Psoas muscle (tissue), 8 donors: Measurements from ENCODE around the gene SLC25A28. TPM values are rescaled to one million over a fixed set of nuclear protein-coding genes. Genes with fewer than 3 reads are reported as not detected.
A peak's percentile ranks its signal among the peaks of the same experiment; 100 is the strongest.
"Not testable (repeated sequence)": the region's sequence is repeated elsewhere in the genome, so short reads cannot be mapped to it uniquely, and the experiment has no call there.

ENCODE experiments used
- ATAC-seq, 4 donors: fragments of 200-7000 bp; cut with Tn5 transposase; one replicate each; pipeline ENCODE4 v1.9.1; 2020; ENCODE audit warnings: moderate library complexity in 3 of 4, mild to moderate bottlenecking in 2 of 4
- DNase-seq, 2 donors: peaks; one replicate each; pipeline ENCODE4 v3.0.0-alpha.2; 2020
- H3K27ac ChIP-seq: fragments of 200-600 bp; one replicate; pipeline ENCODE4 v1.8.0; 2022
- H3K27me3 ChIP-seq, 3 donors: fragments of 200-600 bp in 1 of 3; one replicate each; pipeline versions ENCODE4 v1.6.1 to v1.8.0; 2013 to 2022; ENCODE audit warnings: low read length in 2 of 3, mild to moderate bottlenecking in 2 of 3, moderate library complexity in 1 of 3; ENCODE audit not compliant: insufficient read depth in 3 of 3
- H3K36me3 ChIP-seq, 2 donors: fragments of 200-600 bp in 1 of 2; one replicate each; pipeline versions ENCODE4 v1.6.1 to v1.8.0; 2013 to 2022; ENCODE audit warnings: low read depth in 1 of 2, mild to moderate bottlenecking in 1 of 2, moderate library complexity in 1 of 2; ENCODE audit not compliant: insufficient read depth in 1 of 2
- H3K4me1 ChIP-seq: fragments of 200-600 bp; one replicate; pipeline ENCODE4 v1.8.0; 2022
- H3K4me3 ChIP-seq: fragments of 200-600 bp; one replicate; pipeline ENCODE4 v1.8.0; 2022; ENCODE audit warnings: mild to moderate bottlenecking
- H3K9me3 ChIP-seq: fragments of 200-600 bp; one replicate; pipeline ENCODE4 v1.8.0; 2022
- WGBS, 3 donors: extraction: QIAGEN DNeasy Blood & Tissue Kit; methylation state at CpG; one replicate each; pipeline versions ENCODE4 v1.1.6 to v1.1.7; 2013; 5-methylcytosine and 5-hydroxymethylcytosine counted together
- intact Hi-C, 2 donors: fragments of 100-400 bp; cut with DNase I; formaldehyde crosslinking; loops; one replicate each; pipeline versions ENCODE4 v1.11.0 to v1.14.2; 2022
- polyA plus RNA-seq, 3 donors: library from polyadenylated mRNA; stranded (reverse); fragments of 200-250 nt; gene quantifications; one replicate each; pipeline ENCODE4 v1.2.3, GENCODE V29; 2013
- total RNA-seq, 4 donors: library from RNA; stranded (reverse); fragmentation: NEBNext Ultra II Directional in 2 of 4; extraction: Animal tissue kit (Norgen Biotek cat#: 25700) in 2 of 4; gene quantifications; one replicate each; pipeline versions ENCODE4 v1.2.1 to v1.2.4, GENCODE V29; 2021 to 2023
- TF ChIP-seq, protein P1 (sequence below): fragments of 200-600 bp; IDR thresholded peaks from one replicate; pipeline ENCODE4 v1.8.0; 2022; ENCODE audit warnings: antibody characterized with exemption
- donor health status: healthy with polysubstance abuse.
- donor health status: DM: no; HTN: no; CAD: no; lungs with moderate emphysema.
- donor health status: Bipolar disorder and iron deficiency.
- donor health status: healthy.
- donor health status: DM: yes; HTN: yes; CAD: no.
- donor health status: DM: no; HTN: no; CAD: no.
- donor health status: DM: no; HTN: no; CAD: no.
- donor health status: DM: yes; HTN: yes; CAD: no.

SLC25A28 gene
- total and polyA plus RNA-seq, 7 donors = 30.6 to 69.8 (median 61.6) TPM

DNA sequence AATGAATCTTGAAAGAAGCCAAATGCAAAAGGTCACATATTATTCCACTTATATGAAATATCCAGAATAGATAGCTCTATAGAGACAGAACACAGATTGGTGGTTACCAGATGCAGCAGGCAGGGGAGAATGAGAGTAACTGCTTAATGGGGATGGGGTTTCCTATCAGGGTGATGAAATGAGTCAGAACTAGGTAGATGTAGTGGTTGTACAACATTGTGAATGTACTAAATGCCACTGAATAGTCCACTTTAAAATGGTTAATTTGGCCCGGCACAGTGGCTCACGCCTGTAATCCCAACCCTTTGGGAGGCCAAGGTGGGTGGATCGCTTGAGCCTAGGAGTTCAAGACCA, 9.4 kb upstream of the SLC25A28 start:
- ATAC-seq (no peak), DNase-seq (no peak)
- Histone ChIP-seq H3K27ac (no peak overlapping the region), H3K4me3 (no peak overlapping the region), H3K27me3 (no peaks in the 10 kb centered on the region), H3K9me3 (no peaks in the 10 kb centered on the region), H3K36me3 (no peaks in the 10 kb centered on the region), H3K4me1 (no peaks in the 10 kb centered on the region)
- TF ChIP-seq, protein P1, sequence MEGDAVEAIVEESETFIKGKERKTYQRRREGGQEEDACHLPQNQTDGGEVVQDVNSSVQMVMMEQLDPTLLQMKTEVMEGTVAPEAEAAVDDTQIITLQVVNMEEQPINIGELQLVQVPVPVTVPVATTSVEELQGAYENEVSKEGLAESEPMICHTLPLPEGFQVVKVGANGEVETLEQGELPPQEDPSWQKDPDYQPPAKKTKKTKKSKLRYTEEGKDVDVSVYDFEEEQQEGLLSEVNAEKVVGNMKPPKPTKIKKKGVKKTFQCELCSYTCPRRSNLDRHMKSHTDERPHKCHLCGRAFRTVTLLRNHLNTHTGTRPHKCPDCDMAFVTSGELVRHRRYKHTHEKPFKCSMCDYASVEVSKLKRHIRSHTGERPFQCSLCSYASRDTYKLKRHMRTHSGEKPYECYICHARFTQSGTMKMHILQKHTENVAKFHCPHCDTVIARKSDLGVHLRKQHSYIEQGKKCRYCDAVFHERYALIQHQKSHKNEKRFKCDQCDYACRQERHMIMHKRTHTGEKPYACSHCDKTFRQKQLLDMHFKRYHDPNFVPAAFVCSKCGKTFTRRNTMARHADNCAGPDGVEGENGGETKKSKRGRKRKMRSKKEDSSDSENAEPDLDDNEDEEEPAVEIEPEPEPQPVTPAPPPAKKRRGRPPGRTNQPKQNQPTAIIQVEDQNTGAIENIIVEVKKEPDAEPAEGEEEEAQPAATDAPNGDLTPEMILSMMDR = no peak
- 53 to 99% (median 71%) methylated on average over 2 to 3 of the region's 3 CpGs for WGBS, 3 donors
- intact Hi-C loops = no loop called here

DNA sequence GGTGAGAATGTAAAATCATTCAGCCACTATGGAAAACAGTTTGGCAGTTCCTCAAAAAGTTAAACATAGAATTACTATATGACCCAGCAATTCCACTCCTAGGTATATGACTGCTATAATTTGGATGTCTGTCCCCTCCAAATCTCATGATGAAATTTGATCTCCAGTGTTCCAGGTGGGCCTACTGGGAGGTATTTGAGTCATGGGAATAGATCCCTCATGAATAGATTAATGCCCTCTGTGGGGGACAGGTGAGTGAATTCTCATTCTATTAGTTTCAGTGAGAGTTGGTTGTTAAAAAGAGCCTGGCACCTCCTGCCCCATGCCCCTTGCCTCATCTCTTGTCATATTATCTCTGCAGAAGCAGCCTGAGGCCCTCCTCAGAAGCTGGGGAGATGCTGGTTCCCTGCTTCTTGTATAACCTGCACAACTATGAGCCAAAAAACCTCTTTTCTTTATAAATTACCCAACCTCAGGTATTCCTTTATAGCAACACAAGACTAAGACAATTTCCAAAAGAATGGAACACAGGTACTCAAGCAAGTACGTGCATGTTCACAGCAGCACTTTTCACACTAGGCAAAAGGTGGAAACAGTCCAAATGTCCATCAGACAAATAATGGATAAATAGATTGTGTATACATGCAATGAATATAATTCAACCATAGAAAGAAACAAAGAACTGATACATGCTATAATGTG, 8.8 kb upstream of the SLC25A28 start:
- no peaks in the 10 kb centered on the region for H3K9me3 ChIP-seq
- no peak overlapping the region for H3K4me3 ChIP-seq
- no peaks in the 10 kb centered on the region for H3K36me3 ChIP-seq
- TF ChIP-seq, protein P1 = no peak
- H3K27me3 ChIP-seq = no peaks in the 10 kb centered on the region
- no peak overlapping the region for H3K27ac ChIP-seq
- DNase-seq (no peak), ATAC-seq (no peak)
- WGBS, 3 donors = 79 to 97% (median 89%) methylated on average over 1 of the region's 1 CpG
- no peaks in the 10 kb centered on the region for H3K4me1 ChIP-seq
- intact Hi-C loops = no loop called here

DNA sequence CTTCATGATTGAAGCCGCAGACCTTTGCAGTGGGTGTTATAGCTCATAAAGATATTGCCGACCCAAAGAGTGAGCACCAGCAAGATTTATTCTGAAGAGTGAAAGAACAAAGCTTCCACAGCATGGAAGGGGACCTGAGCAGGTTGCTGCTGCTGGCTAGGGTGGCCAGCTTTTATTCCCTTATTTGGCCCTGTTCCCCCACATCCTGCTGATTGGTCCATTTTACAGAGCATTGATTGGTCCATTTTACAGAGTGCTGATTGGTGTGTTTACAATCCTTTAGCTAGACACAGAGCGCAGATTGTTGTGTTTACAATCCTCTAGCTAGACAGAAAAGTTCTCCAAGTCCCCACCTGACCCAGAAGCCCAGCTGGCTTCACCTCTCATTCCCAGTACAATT, 4.9 kb upstream of the SLC25A28 start:
- ATAC-seq, DNase-seq, H3K9me3 ChIP-seq, H3K4me3 ChIP-seq, H3K27ac ChIP-seq, H3K4me1 ChIP-seq, H3K36me3 ChIP-seq, H3K27me3 ChIP-seq, intact Hi-C loops: not testable (repeated sequence)
- 56 to 92% (median 65%) methylated on average over 3 of the region's 3 CpGs for WGBS, 3 donors

DNA sequence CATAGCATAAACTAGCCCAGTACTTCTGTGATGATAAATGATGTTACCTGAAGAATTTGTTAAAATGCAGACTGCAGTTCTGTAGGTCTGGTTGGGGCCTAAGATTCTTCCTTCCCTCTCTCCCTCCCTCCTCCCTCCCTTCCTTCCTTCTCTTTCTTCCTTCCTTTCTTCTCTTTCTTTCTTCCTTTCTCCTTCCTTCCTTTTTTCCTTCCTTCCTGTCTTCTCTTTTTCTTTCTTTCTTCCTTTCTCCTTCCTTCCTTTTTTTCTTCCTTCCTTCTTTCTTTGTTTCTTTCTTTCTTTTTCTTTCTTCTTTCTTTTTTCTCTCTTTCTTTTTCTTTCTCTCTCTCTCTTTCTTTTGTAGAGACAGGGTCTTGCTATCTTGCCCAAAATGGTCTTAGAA, 3.7 kb upstream of the SLC25A28 start:
- no peak overlapping the region for H3K27ac ChIP-seq
- peaks cover 6% of the 10 kb centered on the region for H3K4me1 ChIP-seq
- intact Hi-C loops = loop anchor here (5.0 kb wide), 1 partner anchor 33 kb away; the partner anchor contains the start of gene ENTPD7 (in 2 of the 2)
- no peak overlapping the region for H3K4me3 ChIP-seq
- H3K27me3 ChIP-seq = no peaks in the 10 kb centered on the region
- H3K36me3 ChIP-seq = no peaks in the 10 kb centered on the region
- no peak for ATAC-seq
- no peaks in the 10 kb centered on the region for H3K9me3 ChIP-seq
- TF ChIP-seq, protein P1 = no peak
- DNase-seq = no peak

DNA sequence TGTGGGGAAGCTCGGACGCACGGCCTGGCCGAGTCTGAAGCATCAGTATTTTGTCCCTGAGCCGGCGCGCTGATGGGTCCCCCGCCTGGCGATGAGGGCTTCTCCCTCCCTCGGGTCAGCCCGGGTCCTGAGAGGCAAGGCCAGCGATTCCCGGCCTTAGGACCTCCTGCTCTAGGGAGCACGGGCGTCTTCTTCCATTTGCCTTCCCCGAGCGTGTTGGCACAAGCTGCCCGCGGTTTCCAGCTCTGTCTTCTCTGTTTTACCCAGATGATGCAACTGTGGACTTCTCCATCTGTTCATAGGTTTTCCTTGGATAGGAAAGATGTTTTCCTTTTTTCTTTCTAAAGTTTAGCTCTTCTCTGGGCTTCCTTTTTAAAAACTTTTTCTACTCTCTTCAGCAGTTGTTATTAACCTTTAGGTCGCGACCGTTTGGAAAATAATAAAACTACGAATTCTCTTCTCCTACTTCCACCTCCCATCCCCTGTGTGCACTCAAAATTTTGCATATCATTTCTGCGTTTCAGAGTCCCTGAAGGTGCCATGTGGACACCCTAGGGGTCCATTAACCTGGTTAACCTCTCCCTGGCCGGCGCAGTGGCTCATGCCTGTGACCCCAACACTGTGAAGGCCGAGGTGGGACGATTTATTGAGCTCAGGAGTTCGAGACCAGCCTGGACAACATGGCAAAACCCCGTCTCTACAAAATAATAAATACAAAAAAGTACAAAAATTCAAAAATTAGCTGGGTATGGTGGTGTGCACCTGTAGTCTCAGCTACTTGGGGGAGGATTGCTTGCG, 1.4 kb upstream of the SLC25A28 start:
- Histone ChIP-seq H3K9me3 (no peaks in the 10 kb centered on the region), H3K4me1 (peaks cover 28% of the 10 kb centered on the region), H3K4me3 (peak overlapping the region; percentile 83), H3K27ac (peak overlapping the region; percentile 92), H3K36me3 (peaks cover 0 to under 1% of the 10 kb centered on the region in 2 donors), H3K27me3 (no peaks in the 10 kb centered on the region)
- no peak for DNase-seq
- TF ChIP-seq, protein P1 = no peak
- intact Hi-C loops = loop anchor here (1.0 to 5.0 kb wide), 2 partner anchors 36 to 111 kb away; partner anchors contain the start of genes ENTPD7 (in 2 of the 2), COX15 (in 1 of the 2) and CUTC (in 1 of the 2)
- peak; percentile 26 to 38 (median 30) for ATAC-seq
- WGBS, 3 donors = 13 to 16% (median 14%) methylated on average over 28 to 31 of the region's 31 CpGs
